ENCODE results near the gene TRPM8. TPM values are rescaled to one million over a fixed set of nuclear protein-coding genes. Genes with fewer than 3 reads are reported as not detected.
"Not testable (repeated sequence)": the region's sequence is repeated elsewhere in the genome, so short reads cannot be mapped to it uniquely, and the experiment has no call there.

The TRPM8 gene
- total RNA-seq, 2 experiments from 2014 or later: not detected

DNA sequence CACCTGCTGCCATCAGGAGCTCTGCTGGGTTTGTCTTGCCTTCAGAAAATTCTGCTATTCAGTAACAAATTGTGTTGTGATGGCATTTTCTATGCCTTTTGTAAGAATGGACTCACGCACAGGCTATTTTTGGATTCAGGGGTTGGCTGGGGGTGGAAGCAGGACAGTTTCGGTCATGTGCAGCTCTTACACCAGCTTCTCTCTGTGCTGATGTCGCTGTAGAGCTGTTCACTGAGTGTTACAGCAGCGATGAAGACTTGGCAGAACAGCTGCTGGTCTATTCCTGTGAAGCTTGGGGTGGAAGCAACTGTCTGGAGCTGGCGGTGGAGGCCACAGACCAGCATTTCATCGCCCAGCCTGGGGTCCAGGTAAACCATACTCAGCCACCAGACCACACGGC is 49.2 kb downstream of the TRPM8 start:
- intact Hi-C loops (cut with micrococcal nuclease): no loop called here
- no peak for DNase-seq
- H3K9me3 Mint-ChIP-seq: no peaks in the 10 kb centered on the region
- no peaks in the 10 kb centered on the region for H3K27me3 Mint-ChIP-seq (ENCODE audit: low read depth)
- H3K36me3 Mint-ChIP-seq (ENCODE audit: low read depth): no peaks in the 10 kb centered on the region
- no peak overlapping the region for H3K27ac Mint-ChIP-seq
- CTCF ChIA-PET: interaction anchor here (0.6 kb wide), 1 partner anchor 599 kb away, joined by 3 read pairs; no protein-coding TSS in a partner anchor
- no peak overlapping the region for H3K4me3 Mint-ChIP-seq
- H3K4me1 Mint-ChIP-seq (ENCODE audit: low read depth): peaks cover 6% of the 10 kb centered on the region

GRCh38 chr2:233967164-233967563 is 50.0 kb downstream of the TRPM8 start:
- no peak overlapping the region for H3K27ac Mint-ChIP-seq
- no peaks in the 10 kb centered on the region for H3K36me3 Mint-ChIP-seq (ENCODE audit: low read depth)
- intact Hi-C loops (cut with micrococcal nuclease): no loop called here
- CTCF ChIA-PET: no interaction called here
- no peak for DNase-seq
- no peaks in the 10 kb centered on the region for H3K9me3 Mint-ChIP-seq
- no peaks in the 10 kb centered on the region for H3K27me3 Mint-ChIP-seq (ENCODE audit: low read depth)
- peaks cover 6% of the 10 kb centered on the region for H3K4me1 Mint-ChIP-seq (ENCODE audit: low read depth)
- no peak overlapping the region for H3K4me3 Mint-ChIP-seq

GRCh38 chr2:233968556-233968955 is 51.4 kb downstream of the TRPM8 start:
- Mint-ChIP-seq H3K27me3 (ENCODE audit: low read depth) (no peaks in the 10 kb centered on the region), H3K27ac (no peak overlapping the region), H3K36me3 (ENCODE audit: low read depth) (no peaks in the 10 kb centered on the region)

GRCh38 chr2:233972460-233972859 is 55.3 kb downstream of the TRPM8 start:
- intact Hi-C loops (cut with micrococcal nuclease); H3K27me3 Mint-ChIP-seq (ENCODE audit: low read depth); H3K4me1 Mint-ChIP-seq (ENCODE audit: low read depth); H3K9me3 Mint-ChIP-seq; H3K36me3 Mint-ChIP-seq (ENCODE audit: low read depth); DNase-seq; H3K4me3 Mint-ChIP-seq; H3K27ac Mint-ChIP-seq; CTCF ChIA-PET: not testable (repeated sequence)

More at GRCh38 chr2:233968556-233968955, 51.4 kb downstream of the TRPM8 start:
- intact Hi-C loops (cut with micrococcal nuclease): no loop called here
- no peak overlapping the region for H3K4me3 Mint-ChIP-seq
- peaks cover 6% of the 10 kb centered on the region for H3K4me1 Mint-ChIP-seq (ENCODE audit: low read depth)
- DNase-seq: no peak
- H3K9me3 Mint-ChIP-seq: no peaks in the 10 kb centered on the region
- CTCF ChIA-PET: no interaction called here

- DNase-seq: no peak
- H3K36me3 Mint-ChIP-seq (ENCODE audit: low read depth): no peaks in the 10 kb centered on the region
- peaks cover 8% of the 10 kb centered on the region for H3K4me1 Mint-ChIP-seq (ENCODE audit: low read depth)
- intact Hi-C loops (cut with micrococcal nuclease): no loop called here
- H3K9me3 Mint-ChIP-seq: no peaks in the 10 kb centered on the region
- CTCF ChIA-PET: no interaction called here
- no peaks in the 10 kb centered on the region for H3K27me3 Mint-ChIP-seq (ENCODE audit: low read depth)
- H3K4me3 Mint-ChIP-seq: no peak overlapping the region
- no peak overlapping the region for H3K27ac Mint-ChIP-seq
These were observed 55.9 kb downstream of the TRPM8 start for GRCh38 chr2:233972941-233973575.

- Mint-ChIP-seq H3K4me3 (no peak overlapping the region), H3K27ac (no peak overlapping the region), H3K4me1 (ENCODE audit: low read depth) (peaks cover 10% of the 10 kb centered on the region), H3K9me3 (no peaks in the 10 kb centered on the region), H3K27me3 (ENCODE audit: low read depth) (no peaks in the 10 kb centered on the region), H3K36me3 (ENCODE audit: low read depth) (no peaks in the 10 kb centered on the region)
- DNase-seq: no peak
- CTCF ChIA-PET: no interaction called here
- intact Hi-C loops (cut with micrococcal nuclease): no loop called here
These were observed 56.6 kb downstream of the TRPM8 start for GRCh38 chr2:233973786-233974185.

DNA sequence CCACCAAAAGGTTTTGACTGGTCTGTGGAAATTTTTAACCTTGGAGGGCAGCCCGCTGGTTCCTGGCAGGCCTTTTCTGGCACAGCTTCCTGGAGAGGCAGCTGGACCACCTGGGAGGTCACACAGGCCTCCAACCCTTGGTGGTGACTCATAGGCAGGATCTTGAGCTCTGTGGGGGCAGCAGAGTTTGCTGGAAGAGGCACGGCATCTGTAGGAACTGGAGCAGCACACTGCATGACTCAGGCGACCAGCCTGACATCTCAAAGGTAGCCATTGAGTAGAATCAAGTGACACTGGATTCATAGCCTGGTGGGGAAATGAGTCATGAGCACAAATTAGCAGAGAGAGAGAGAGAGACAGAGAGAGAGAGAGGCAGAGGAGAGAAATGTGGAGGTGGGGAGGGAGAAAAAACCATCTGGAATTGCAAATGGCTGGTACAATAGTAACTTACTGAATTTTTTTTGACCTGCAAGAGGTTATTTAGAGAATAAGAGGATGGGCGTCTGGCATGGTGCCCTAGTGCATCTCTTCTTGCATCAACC is 57.4 kb downstream of the TRPM8 start:
- intact Hi-C loops (cut with micrococcal nuclease): loop anchor here (5.0 kb wide), 2 partner anchors 128 to 318 kb away; no protein-coding TSS in a partner anchor
- no peaks in the 10 kb centered on the region for H3K36me3 Mint-ChIP-seq (ENCODE audit: low read depth)
- DNase-seq: peak; percentile 44
- no peak overlapping the region for H3K4me3 Mint-ChIP-seq
- CTCF ChIA-PET: interaction anchor here (0.5 to 1.2 kb wide), 3 partner anchors 127 to 535 kb away, joined by 3 read pairs; no protein-coding TSS in a partner anchor
- no peaks in the 10 kb centered on the region for H3K9me3 Mint-ChIP-seq
- H3K27ac Mint-ChIP-seq: no peak overlapping the region
- peaks cover 8% of the 10 kb centered on the region for H3K4me1 Mint-ChIP-seq (ENCODE audit: low read depth)
- H3K27me3 Mint-ChIP-seq (ENCODE audit: low read depth): no peaks in the 10 kb centered on the region

DNA sequence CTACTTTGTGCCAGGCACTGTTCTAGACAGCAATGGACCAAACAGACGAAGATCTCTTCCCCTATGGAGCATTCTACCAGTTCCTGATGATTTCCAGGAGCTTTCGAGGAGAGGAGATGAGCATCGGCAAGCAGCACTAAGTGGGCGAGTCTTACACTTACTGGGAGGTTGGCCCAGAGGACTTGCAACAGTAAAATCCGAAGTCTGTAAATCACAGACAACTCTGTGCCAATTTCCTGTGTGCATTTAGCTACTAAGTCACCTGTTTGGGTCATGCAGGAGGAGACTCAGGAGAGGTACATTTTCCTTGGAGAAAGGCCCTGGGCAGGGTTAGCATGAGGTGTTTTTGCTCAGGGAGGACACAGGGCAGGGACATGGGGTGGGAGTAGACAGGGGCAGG is 58.9 kb downstream of the TRPM8 start:
- Mint-ChIP-seq H3K27me3 (ENCODE audit: low read depth) (no peaks in the 10 kb centered on the region), H3K4me1 (ENCODE audit: low read depth) (peaks cover 9% of the 10 kb centered on the region), H3K4me3 (no peak overlapping the region), H3K27ac (no peak overlapping the region), H3K36me3 (ENCODE audit: low read depth) (no peaks in the 10 kb centered on the region), H3K9me3 (no peaks in the 10 kb centered on the region)
- intact Hi-C loops (cut with micrococcal nuclease): loop anchor here (1.0 to 5.0 kb wide), 5 partner anchors 126 to 569 kb away; no protein-coding TSS in a partner anchor
- DNase-seq: no peak
- CTCF ChIA-PET: interaction anchor here (1.1 kb wide), 2 partner anchors 526 to 570 kb away, joined by 3 read pairs; no protein-coding TSS in a partner anchor

- Mint-ChIP-seq H3K4me3 (no peak overlapping the region), H3K36me3 (ENCODE audit: low read depth) (no peaks in the 10 kb centered on the region), H3K4me1 (ENCODE audit: low read depth) (peaks cover 12% of the 10 kb centered on the region), H3K27me3 (ENCODE audit: low read depth) (no peaks in the 10 kb centered on the region), H3K9me3 (no peaks in the 10 kb centered on the region), H3K27ac (no peak overlapping the region)
- intact Hi-C loops (cut with micrococcal nuclease): loop anchor here (1.0 to 5.0 kb wide), 5 partner anchors 126 to 569 kb away; no protein-coding TSS in a partner anchor
- peak; percentile 20 for DNase-seq
- CTCF ChIA-PET: interaction anchor here (1.1 to 1.3 kb wide), 2 partner anchors 524 to 569 kb away, joined by 3 read pairs; no protein-coding TSS in a partner anchor
These were observed 59.6 kb downstream of the TRPM8 start for GRCh38 chr2:233976690-233977294.

DNA sequence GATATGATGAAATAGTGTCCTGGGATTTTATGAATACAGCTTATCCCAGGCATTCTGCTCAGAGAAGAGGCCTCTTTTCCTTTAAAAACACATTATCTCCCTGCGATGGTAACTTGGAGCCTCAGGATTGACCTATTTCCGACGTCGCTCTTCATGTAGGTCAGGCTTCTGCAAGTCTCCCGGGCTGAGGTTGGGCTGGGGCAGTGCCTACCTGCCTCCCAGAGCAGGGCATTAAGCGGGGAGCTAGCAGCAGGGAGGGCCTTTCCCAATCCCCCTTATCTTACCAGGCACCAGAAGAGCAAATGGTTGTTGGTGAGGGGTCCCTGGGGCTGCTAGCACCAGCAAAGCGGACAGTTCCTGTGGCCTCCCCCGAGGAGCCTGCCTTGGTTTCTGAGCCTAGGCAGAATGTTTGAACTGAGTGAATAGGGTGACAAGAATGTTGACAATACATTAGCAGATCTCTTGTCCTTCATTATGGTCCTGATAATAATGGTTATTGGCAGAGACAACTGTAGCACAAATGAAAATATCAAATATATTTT is 60.2 kb downstream of the TRPM8 start:
- Mint-ChIP-seq H3K27ac (no peak overlapping the region), H3K9me3 (no peaks in the 10 kb centered on the region), H3K36me3 (ENCODE audit: low read depth) (no peaks in the 10 kb centered on the region), H3K4me3 (no peak overlapping the region), H3K27me3 (ENCODE audit: low read depth) (no peaks in the 10 kb centered on the region), H3K4me1 (ENCODE audit: low read depth) (peaks cover 12% of the 10 kb centered on the region)
- CTCF ChIA-PET: interaction anchor here (0.6 to 1.3 kb wide), 3 partner anchors 9 to 523 kb away, joined by 3 read pairs; no protein-coding TSS in a partner anchor
- DNase-seq: no peak
- intact Hi-C loops (cut with micrococcal nuclease): loop anchor here (2.0 to 5.0 kb wide), 3 partner anchors 125 to 315 kb away; no protein-coding TSS in a partner anchor

- H3K27me3 Mint-ChIP-seq (ENCODE audit: low read depth): no peaks in the 10 kb centered on the region
- no peak overlapping the region for H3K4me3 Mint-ChIP-seq
- intact Hi-C loops (cut with micrococcal nuclease): loop anchor here (5.0 kb wide), 2 partner anchors 123 to 313 kb away; no protein-coding TSS in a partner anchor
- H3K9me3 Mint-ChIP-seq: no peaks in the 10 kb centered on the region
- peaks cover 12% of the 10 kb centered on the region for H3K4me1 Mint-ChIP-seq (ENCODE audit: low read depth)
- CTCF ChIA-PET: no interaction called here
- DNase-seq: no peak
- no peak overlapping the region for H3K27ac Mint-ChIP-seq
- H3K36me3 Mint-ChIP-seq (ENCODE audit: low read depth): no peaks in the 10 kb centered on the region
These were observed 62.6 kb downstream of the TRPM8 start for GRCh38 chr2:233979748-233980147.

DNA sequence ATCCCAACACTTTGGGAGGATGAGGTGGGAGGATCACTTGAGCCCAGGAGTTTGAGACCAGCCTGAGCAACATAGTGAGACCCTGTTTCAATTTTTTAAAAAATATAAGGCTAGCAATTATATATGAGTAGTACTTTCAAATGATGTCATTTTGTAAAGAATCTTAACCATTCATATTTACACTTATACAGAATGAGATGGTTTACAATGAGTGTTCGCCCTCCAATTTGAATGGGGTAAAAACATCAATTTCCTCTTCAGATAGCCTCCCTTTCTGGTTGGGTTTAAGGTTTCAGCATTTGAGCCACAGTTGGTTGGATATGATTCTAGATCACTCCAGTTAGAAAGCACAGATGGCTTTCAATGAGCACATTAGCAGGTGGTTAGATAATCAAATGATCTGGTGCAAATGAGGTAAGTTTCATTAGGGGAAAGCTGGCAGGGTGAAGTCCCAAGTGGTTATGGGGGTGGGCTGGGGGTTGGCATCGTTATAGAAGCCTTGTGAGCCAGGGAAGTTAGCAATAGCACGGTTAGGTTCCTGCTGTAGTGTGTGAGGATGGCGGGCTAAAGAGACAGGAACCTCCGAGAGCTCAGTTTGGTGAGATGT is 63.9 kb downstream of the TRPM8 start:
- Mint-ChIP-seq H3K4me1 (ENCODE audit: low read depth) (peaks cover 12% of the 10 kb centered on the region), H3K9me3 (peaks cover 3% of the 10 kb centered on the region), H3K4me3 (no peak overlapping the region), H3K27me3 (ENCODE audit: low read depth) (no peaks in the 10 kb centered on the region), H3K36me3 (ENCODE audit: low read depth) (no peaks in the 10 kb centered on the region), H3K27ac (no peak overlapping the region)
- CTCF ChIA-PET: no interaction called here
- no peak for DNase-seq
- intact Hi-C loops (cut with micrococcal nuclease): no loop called here

All from activated naive CD4-positive, alpha-beta T cell treated with anti-CD3 and anti-CD28 coated beads for 36 hours (primary cell).